Suprapubic skin (tissue), 3 donors: ENCODE measurements around the gene FAU.

Experiments
- EP300 ChIP-seq: sonication (generic); formaldehyde crosslinking; IDR thresholded peaks from one replicate; pipeline ENCODE4 v1.6.1; 2017; ENCODE audit warnings: antibody characterized with exemption
- TF ChIP-seq, protein P1 (sequence below), 2 donors: fragments of 200-600 bp in 1 of 2; fragments of 450-650 bp in 1 of 2; sonication (generic) in 1 of 2; IDR thresholded peaks; one replicate each; pipeline ENCODE4 v1.5.1; 2016 to 2019; ENCODE audit warnings: antibody characterized with exemption in 2 of 2, mild to moderate bottlenecking in 1 of 2, moderate library complexity in 1 of 2

DNA sequence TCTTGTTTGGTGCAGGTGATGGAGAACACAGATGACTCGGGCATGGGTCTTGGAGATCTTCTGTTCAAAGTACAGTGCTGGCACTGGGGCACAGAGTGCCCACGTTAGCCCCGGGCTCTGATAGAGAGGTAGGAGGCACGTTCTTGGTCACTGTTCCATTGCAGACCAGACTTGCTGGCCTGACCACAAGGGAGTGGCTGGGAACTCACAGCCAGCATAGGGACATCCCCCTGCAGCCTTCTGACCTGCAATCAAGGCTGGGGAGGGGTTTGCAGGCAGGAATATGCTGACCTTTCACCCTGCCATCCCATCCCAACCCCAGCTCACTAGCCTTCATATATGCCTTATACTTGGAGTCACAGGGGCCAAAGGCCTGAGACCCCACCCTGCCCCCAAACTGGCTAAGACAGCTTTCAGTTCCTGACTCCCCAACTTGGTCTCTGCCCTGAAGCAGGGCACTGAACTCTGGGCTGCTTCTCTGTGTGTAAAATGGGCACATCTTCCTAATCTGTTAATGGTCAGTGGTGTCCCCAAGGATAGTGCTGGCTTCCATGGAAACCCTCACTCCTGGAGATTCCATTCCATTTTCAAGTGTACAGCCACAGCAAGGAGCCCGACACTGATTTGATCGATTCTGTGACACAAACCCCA lies 4.8 kb upstream of the FAU start:
- TF ChIP-seq, protein P1, sequence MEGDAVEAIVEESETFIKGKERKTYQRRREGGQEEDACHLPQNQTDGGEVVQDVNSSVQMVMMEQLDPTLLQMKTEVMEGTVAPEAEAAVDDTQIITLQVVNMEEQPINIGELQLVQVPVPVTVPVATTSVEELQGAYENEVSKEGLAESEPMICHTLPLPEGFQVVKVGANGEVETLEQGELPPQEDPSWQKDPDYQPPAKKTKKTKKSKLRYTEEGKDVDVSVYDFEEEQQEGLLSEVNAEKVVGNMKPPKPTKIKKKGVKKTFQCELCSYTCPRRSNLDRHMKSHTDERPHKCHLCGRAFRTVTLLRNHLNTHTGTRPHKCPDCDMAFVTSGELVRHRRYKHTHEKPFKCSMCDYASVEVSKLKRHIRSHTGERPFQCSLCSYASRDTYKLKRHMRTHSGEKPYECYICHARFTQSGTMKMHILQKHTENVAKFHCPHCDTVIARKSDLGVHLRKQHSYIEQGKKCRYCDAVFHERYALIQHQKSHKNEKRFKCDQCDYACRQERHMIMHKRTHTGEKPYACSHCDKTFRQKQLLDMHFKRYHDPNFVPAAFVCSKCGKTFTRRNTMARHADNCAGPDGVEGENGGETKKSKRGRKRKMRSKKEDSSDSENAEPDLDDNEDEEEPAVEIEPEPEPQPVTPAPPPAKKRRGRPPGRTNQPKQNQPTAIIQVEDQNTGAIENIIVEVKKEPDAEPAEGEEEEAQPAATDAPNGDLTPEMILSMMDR (IDR thresholded peaks at IDR 0.05) = no peak
- TF ChIP-seq EP300 = no peak
